ENCODE data around the gene OR6C75. TPM values are rescaled to one million over a fixed set of nuclear protein-coding genes. Genes with fewer than 3 reads are reported as not detected.

The OR6C75 gene
- not detected in 5 replicates for total RNA-seq (2022; extraction: Qiagen RNA extraction; ENCODE audit: low read depth)

GRCh38 chr12:55362675-55363074, at the start of gene OR6C75:
Gene OR6C75, plus strand, starts transcription at chr12:55362975. Its CDS starts 2,136 bp downstream, at chr12:55365111.

GRCh38 chr12:55314043-55314442, 48.7 kb upstream of the OR6C75 start, which contains the start of gene OR6C1:
Gene OR6C1, plus strand, starts transcription at chr12:55314343. Its CDS starts 6,257 bp downstream, at chr12:55320600.

GRCh38 chr12:55330446-55330845, 32.3 kb upstream of the OR6C75 start, which contains the start of gene OR6C3:
Gene OR6C3, plus strand, starts transcription at chr12:55330746. Its CDS starts 955 bp downstream, at chr12:55331701.

GRCh38 chr12:55400229-55400628, 37.5 kb downstream of the OR6C75 start, which contains the start of gene OR6C65:
Gene OR6C65, plus strand, starts transcription at chr12:55400529. Its CDS starts 0 bp downstream, at chr12:55400529.

Other genes starting within 250 kb of the OR6C75 start
- not detected in 5 replicates for gene OR9K2, start 236.6 kb upstream of the OR6C75 start, total RNA-seq (2022; extraction: Qiagen RNA extraction; ENCODE audit: low read depth)
- gene OR10A7, start 141.9 kb upstream of the OR6C75 start, total RNA-seq (2022; extraction: Qiagen RNA extraction; ENCODE audit: low read depth) = not detected in 5 replicates
- not detected in 5 replicates for gene OR6C74, start 118.4 kb upstream of the OR6C75 start, total RNA-seq (2022; extraction: Qiagen RNA extraction; ENCODE audit: low read depth)
- not detected in 5 replicates for gene OR6C6, start 66.4 kb upstream of the OR6C75 start, total RNA-seq (2022; extraction: Qiagen RNA extraction; ENCODE audit: low read depth)
- gene OR6C1, start 48.6 kb upstream of the OR6C75 start, total RNA-seq (2022; extraction: Qiagen RNA extraction; ENCODE audit: low read depth) = not detected in 5 replicates
- not detected in 5 replicates for gene OR6C3, start 32.2 kb upstream of the OR6C75 start, total RNA-seq (2022; extraction: Qiagen RNA extraction; ENCODE audit: low read depth)
- not detected in 5 replicates for gene OR6C65, start 37.6 kb downstream of the OR6C75 start, total RNA-seq (2022; extraction: Qiagen RNA extraction; ENCODE audit: low read depth)
- not detected in 5 replicates for gene OR6C76, start 63.3 kb downstream of the OR6C75 start, total RNA-seq (2022; extraction: Qiagen RNA extraction; ENCODE audit: low read depth)
- gene OR6C2, start 81.1 kb downstream of the OR6C75 start, total RNA-seq (2022; extraction: Qiagen RNA extraction; ENCODE audit: low read depth) = not detected in 5 replicates
- gene OR6C70, start 107.2 kb downstream of the OR6C75 start, total RNA-seq (2022; extraction: Qiagen RNA extraction; ENCODE audit: low read depth) = not detected in 5 replicates
- gene OR6C68, start 129.4 kb downstream of the OR6C75 start, total RNA-seq (2022; extraction: Qiagen RNA extraction; ENCODE audit: low read depth) = not detected in 5 replicates
- not detected in 5 replicates for gene OR6C4, start 186.6 kb downstream of the OR6C75 start, total RNA-seq (2022; extraction: Qiagen RNA extraction; ENCODE audit: low read depth)
- not detected in 5 replicates for gene OR2AP1, start 209.5 kb downstream of the OR6C75 start, total RNA-seq (2022; extraction: Qiagen RNA extraction; ENCODE audit: low read depth)

Data from A549 treated with ZK216348 at 1 μM for 4 hours (cell line).